ENCODE data around the gene MLST8. TPM values are rescaled to one million over a fixed set of nuclear protein-coding genes. Genes with fewer than 3 reads are reported as not detected.

The MLST8 gene
- polyA plus RNA-seq, 3 donors, result 29.9 to 54.3 (median 30.5) TPM

- Histone ChIP-seq H3K36me3 (replicated peaks in 1 of 2; ENCODE audit: control insufficient read depth in 1 of 2, insufficient read depth in 2 of 2, low read length in 2 of 2) (peaks cover 25 to 29% of the 10 kb centered on the region in 2 donors), H3K4me1 (ENCODE audit: control insufficient read depth in 1 of 2, insufficient read depth in 2 of 2, low read length in 2 of 2) (peaks cover 23 to 27% of the 10 kb centered on the region in 2 donors), H3K79me2 (ENCODE audit: insufficient read depth, low read length) (peaks cover 15% of the 10 kb centered on the region), H3K9me3 (replicated peaks in 1 of 2; ENCODE audit: control insufficient read depth in 1 of 2, insufficient read depth in 1 of 2, low read length in 2 of 2) (no peaks in the 10 kb centered on the region), H2AFZ (ENCODE audit: insufficient read depth, low read depth, low read length, poor library complexity, severe bottlenecking) (peak overlapping the region; percentile 88), H3K27ac (ENCODE audit: low read depth in 1 of 2, low read length in 2 of 2) (peak overlapping the region; percentile 49 to 83), H3K4me3 (replicated peaks in 1 of 3; ENCODE audit: low read depth in 2 of 3, low read length in 3 of 3) (peak overlapping the region; percentile 64 to 92 (median 77)), H3K4me2 (replicated peaks; ENCODE audit: extremely low read depth, low read length, poor library complexity, severe bottlenecking) (peak overlapping the region; percentile 95), H3K27me3 (ENCODE audit: control insufficient read depth in 2 of 2, insufficient read depth in 2 of 2, low read length in 2 of 2) (peaks cover 0 to 2% of the 10 kb centered on the region in 2 donors), H4K20me1 (ENCODE audit: insufficient read depth, low read length) (peaks cover 17% of the 10 kb centered on the region), H3K9ac (ENCODE audit: insufficient read depth, low read length, poor library complexity, severe bottlenecking) (peak overlapping the region; percentile 76)
- 94% methylated on average over 10 of the region's 13 CpGs for WGBS (ENCODE audit: insufficient coverage)
- Mint-ChIP-seq H3K9me3 (peaks cover 0 to 5% (median 0%) of the 10 kb centered on the region in 7 donors), H3K27ac (peak overlapping the region; percentile 5 to 85 (median 72)), H3K4me3 (peak overlapping the region; percentile 73 to 76), H3K36me3 (peaks cover 17 to 26% of the 10 kb centered on the region in 2 donors), H3K27me3 (ENCODE audit: low read depth in 3 of 3) (peaks cover 4 to 21% (median 9%) of the 10 kb centered on the region in 3 donors), H3K4me1 (peaks cover 25% of the 10 kb centered on the region)
- TF ChIP-seq CTCF (IDR thresholded peaks at IDR 0.05), result no peak
- intact Hi-C loops (cut with micrococcal nuclease), result loop anchor here (2.0 to 5.0 kb wide), 3 partner anchors 47 to 63 kb away; partner anchors contain the start of genes RNPS1 (in 2 of the 2) and TRAF7 (in 2 of the 2)
- DNase-seq, result no peak
These were observed 694 bp upstream of the MLST8 start for GRCh38 chr16:2204416-2205103.

DNA sequence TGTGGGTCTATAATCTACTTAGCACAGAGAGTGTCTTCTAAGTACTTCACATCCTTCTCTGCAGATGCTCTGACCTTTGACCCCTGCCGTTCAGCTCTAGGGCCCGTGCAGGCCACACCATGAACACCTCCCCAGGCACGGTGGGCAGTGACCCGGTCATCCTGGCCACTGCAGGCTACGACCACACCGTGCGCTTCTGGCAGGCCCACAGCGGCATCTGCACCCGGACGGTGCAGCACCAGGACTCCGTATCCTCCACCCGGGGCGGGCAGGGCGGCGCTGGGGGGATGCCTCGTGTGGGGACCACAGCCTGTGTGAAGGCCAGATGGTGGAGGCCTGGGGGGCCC, 686 bp downstream of the MLST8 start:
- intact Hi-C loops (cut with micrococcal nuclease), result loop anchor here (2.0 to 5.0 kb wide), 3 partner anchors 49 to 61 kb away; partner anchors contain the start of genes RNPS1 (in 2 of the 2) and TRAF7 (in 2 of the 2)

More for the DNA sequence above, 686 bp downstream of the MLST8 start:
- Histone ChIP-seq H3K36me3 (replicated peaks in 1 of 2; ENCODE audit: control insufficient read depth in 1 of 2, insufficient read depth in 2 of 2, low read length in 2 of 2) (peaks cover 27 to 33% of the 10 kb centered on the region in 2 donors), H3K4me3 (replicated peaks in 1 of 3; ENCODE audit: low read depth in 2 of 3, low read length in 3 of 3) (peak overlapping the region; percentile 64 to 92 (median 77)), H3K79me2 (ENCODE audit: insufficient read depth, low read length) (peaks cover 18% of the 10 kb centered on the region), H3K9ac (ENCODE audit: insufficient read depth, low read length, poor library complexity, severe bottlenecking) (peak overlapping the region; percentile 76), H3K27me3 (ENCODE audit: control insufficient read depth in 2 of 2, insufficient read depth in 2 of 2, low read length in 2 of 2) (peaks cover 0 to 2% of the 10 kb centered on the region in 2 donors), H4K20me1 (ENCODE audit: insufficient read depth, low read length) (peaks cover 23% of the 10 kb centered on the region), H2AFZ (ENCODE audit: insufficient read depth, low read depth, low read length, poor library complexity, severe bottlenecking) (peak overlapping the region; percentile 88), H3K27ac (ENCODE audit: low read depth in 1 of 2, low read length in 2 of 2) (peak overlapping the region; percentile 60 to 83), H3K4me1 (ENCODE audit: control insufficient read depth in 1 of 2, insufficient read depth in 2 of 2, low read length in 2 of 2) (peaks cover 23 to 27% of the 10 kb centered on the region in 2 donors), H3K4me2 (replicated peaks; ENCODE audit: extremely low read depth, low read length, poor library complexity, severe bottlenecking) (peak overlapping the region; percentile 95), H3K9me3 (replicated peaks in 1 of 2; ENCODE audit: control insufficient read depth in 1 of 2, insufficient read depth in 1 of 2, low read length in 2 of 2) (no peaks in the 10 kb centered on the region)
- peaks cover 0 to 5% (median 0%) of the 10 kb centered on the region in 7 donors for H3K9me3 Mint-ChIP-seq
- peak overlapping the region in 6 of 7 donors; percentile 49 to 81 (median 68) for H3K27ac Mint-ChIP-seq
- H3K36me3 Mint-ChIP-seq, result peaks cover 17 to 32% of the 10 kb centered on the region in 2 donors
- peaks cover 25% of the 10 kb centered on the region for H3K4me1 Mint-ChIP-seq
- no peak for DNase-seq
- 13% methylated on average over 14 of the region's 16 CpGs for WGBS (ENCODE audit: insufficient coverage)
- H3K4me3 Mint-ChIP-seq, result peak overlapping the region; percentile 75 to 77
- no peak for TF ChIP-seq CTCF (IDR thresholded peaks at IDR 0.05)
- H3K27me3 Mint-ChIP-seq (ENCODE audit: low read depth in 3 of 3), result peaks cover 4 to 9% (median 6%) of the 10 kb centered on the region in 3 donors

All from CD14-positive monocyte (primary cell).